OCI-LY1 (cell line): ENCODE measurements around the gene CSMD2.

Experiments
- H2AFZ ChIP-seq: fragments of 200-600 bp; sonication (generic), shearing (Covaris generic); 2 replicates; pipeline ENCODE4 v1.6.0; 2014; ENCODE audit warnings: antibody characterized with exemption, mild to moderate bottlenecking, low read length
- H3F3A ChIP-seq: fragments of 200-600 bp; sonication (generic), shearing (Covaris generic); 2 replicates; pipeline ENCODE4 v1.6.0; 2014; ENCODE audit warnings: mild to moderate bottlenecking, antibody characterized with exemption, low read length, moderate library complexity; ENCODE audit not compliant: insufficient read depth
- H3K27ac ChIP-seq: fragments of 200-600 bp; sonication (generic); 2 replicates; pipeline ENCODE4 v1.5.1; 2014; ENCODE audit warnings: low read length, mixed run types, mild to moderate bottlenecking, low read depth; ENCODE audit not compliant: poor library complexity, severe bottlenecking
- H3K27me3 ChIP-seq: fragments of 200-600 bp; sonication (generic); 2 replicates; pipeline ENCODE4 v1.6.0; 2014; ENCODE audit warnings: antibody characterized with exemption, mild to moderate bottlenecking, low read length, moderate library complexity; ENCODE audit not compliant: insufficient read depth
- H3K36me3 ChIP-seq: fragments of 200-600 bp; sonication (generic); 2 replicates; pipeline ENCODE4 v1.6.1; 2014; ENCODE audit warnings: mild to moderate bottlenecking, antibody characterized with exemption, low read length, moderate library complexity, mixed read lengths; ENCODE audit not compliant: insufficient read depth
- H3K4me1 ChIP-seq: fragments of 200-600 bp; sonication (generic); 2 replicates; pipeline ENCODE4 v1.5.1; 2014; ENCODE audit warnings: mild to moderate bottlenecking, low read length, moderate library complexity; ENCODE audit not compliant: insufficient read depth, severe bottlenecking
- H3K4me2 ChIP-seq: fragments of 200-600 bp; sonication (generic), shearing (Covaris generic); 2 replicates; pipeline ENCODE4 v1.6.1; 2014; ENCODE audit warnings: low read length
- H3K4me3 ChIP-seq: fragments of 200-600 bp; sonication (generic); 2 replicates; pipeline ENCODE4 v1.5.1; 2014; ENCODE audit warnings: low read length, low read depth, mild to moderate bottlenecking, mixed read lengths; ENCODE audit not compliant: poor library complexity, severe bottlenecking
- H3K79me2 ChIP-seq: fragments of 200-600 bp; shearing (Covaris generic); 2 replicates; pipeline ENCODE4 v1.6.1; 2016; ENCODE audit warnings: mixed run types, low read length, mixed read lengths; ENCODE audit not compliant: insufficient read depth
- H3K9ac ChIP-seq: fragments of 200-600 bp; sonication (generic), shearing (Covaris generic); 2 replicates; pipeline ENCODE4 v1.6.1; 2014; ENCODE audit warnings: mild to moderate bottlenecking, low read length, mixed read lengths
- H3K9me2 ChIP-seq: fragments of 200-600 bp; sonication (generic), shearing (Covaris generic); 2 replicates; pipeline ENCODE4 v1.6.1; 2014; ENCODE audit warnings: low read depth, mild to moderate bottlenecking, low read length, mixed read lengths
- H3K9me3 ChIP-seq: fragments of 200-600 bp; shearing (Covaris generic); 2 replicates; pipeline ENCODE4 v1.6.1; 2014; ENCODE audit warnings: low read length, mixed read lengths
- H4K20me1 ChIP-seq: fragments of 200-600 bp; sonication (generic), shearing (Covaris generic); 2 replicates; pipeline ENCODE4 v1.6.0; 2016; ENCODE audit warnings: mild to moderate bottlenecking, low read length; ENCODE audit not compliant: insufficient read depth
- CTCF ChIP-seq: fragments of 200-600 bp; sonication (generic), shearing (Covaris generic); IDR thresholded peaks from 2 replicates; pipeline ENCODE4 v1.5.1; 2017; ENCODE audit warnings: mild to moderate bottlenecking, antibody characterized with exemption, low read length, moderate library complexity, mixed read lengths
- EZH2 ChIP-seq: fragments of 200-600 bp; sonication (generic), shearing (Covaris generic); IDR thresholded peaks from 2 replicates; pipeline ENCODE4 v1.8.0; 2017; ENCODE audit warnings: borderline replicate concordance, mixed run types, mild to moderate bottlenecking, antibody characterized with exemption, low read length, moderate library complexity, mixed read lengths

CSMD2 gene

DNA sequence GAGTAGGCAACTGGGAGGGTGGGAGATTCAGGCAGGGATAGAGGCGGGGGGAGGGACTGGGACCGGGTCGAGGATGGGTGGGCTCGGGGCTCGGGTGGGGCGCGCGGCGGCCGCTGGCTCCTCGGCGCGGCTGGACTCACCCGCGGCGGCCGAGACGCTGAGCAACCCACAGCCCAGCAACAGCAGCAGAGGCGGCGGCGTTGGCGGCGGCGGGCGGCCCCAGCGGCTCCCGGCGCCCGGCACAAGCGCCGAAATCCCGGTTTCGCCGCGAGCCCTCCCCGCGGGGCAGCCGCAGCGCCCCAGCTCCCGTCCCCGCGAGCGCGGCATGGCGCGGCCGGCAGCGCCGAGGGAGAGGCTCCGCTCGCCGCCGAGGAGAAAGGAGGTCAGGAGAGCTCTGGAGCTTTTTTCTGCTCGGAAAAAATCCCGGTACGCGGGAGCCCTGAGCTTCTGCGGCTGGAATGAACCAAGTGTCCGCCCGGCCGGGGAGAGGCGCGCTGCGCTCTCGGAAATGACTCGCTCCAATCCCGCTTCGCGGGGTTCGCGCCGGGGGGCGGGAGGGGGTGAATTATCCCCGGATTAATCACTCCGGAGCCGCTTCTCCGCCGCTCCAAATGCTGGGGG lies at the start of gene CSMD2:
Gene CSMD2 (minus strand): TSS at position 460 of the 621 bp plus-strand sequence. CDS start 133 bp downstream, at position 327.
- H3K27me3 ChIP-seq, result no peaks in the 10 kb centered on the region
- no peaks in the 10 kb centered on the region for H3K4me1 ChIP-seq
- no peak within 1 kb of the TSS for H3K9ac ChIP-seq
- no peak within 1 kb of the TSS for H3K4me3 ChIP-seq
- H3F3A ChIP-seq, result no peaks in the 10 kb centered on the region
- no peaks in the 10 kb centered on the region for H3K79me2 ChIP-seq
- H2AFZ ChIP-seq, result no peak within 1 kb of the TSS
- no peak within 1 kb of the TSS for H3K27ac ChIP-seq
- H3K9me3 ChIP-seq, result no peaks in the 10 kb centered on the region
- no peaks in the 10 kb centered on the region for H4K20me1 ChIP-seq
- H3K36me3 ChIP-seq, result no peaks in the 10 kb centered on the region
- H3K4me2 ChIP-seq, result no peak within 1 kb of the TSS
- no peaks in the 10 kb centered on the region for H3K9me2 ChIP-seq
- no peak for TF ChIP-seq CTCF
- TF ChIP-seq EZH2, result no peak

- TF ChIP-seq EZH2 (no peak), CTCF (no peak)
- Histone ChIP-seq H2AFZ (no peak overlapping the region), H3K36me3 (no peaks in the 10 kb centered on the region), H4K20me1 (no peaks in the 10 kb centered on the region), H3K9me2 (no peaks in the 10 kb centered on the region), H3K79me2 (no peaks in the 10 kb centered on the region), H3K4me2 (no peak overlapping the region), H3K27me3 (no peaks in the 10 kb centered on the region), H3K9me3 (no peaks in the 10 kb centered on the region), H3K4me3 (no peak overlapping the region), H3K4me1 (no peaks in the 10 kb centered on the region), H3K9ac (no peak overlapping the region), H3K27ac (no peak overlapping the region), H3F3A (no peaks in the 10 kb centered on the region)
These were observed 48.9 kb upstream of the CSMD2 start for GRCh38 chr1:34213956-34214355.

DNA sequence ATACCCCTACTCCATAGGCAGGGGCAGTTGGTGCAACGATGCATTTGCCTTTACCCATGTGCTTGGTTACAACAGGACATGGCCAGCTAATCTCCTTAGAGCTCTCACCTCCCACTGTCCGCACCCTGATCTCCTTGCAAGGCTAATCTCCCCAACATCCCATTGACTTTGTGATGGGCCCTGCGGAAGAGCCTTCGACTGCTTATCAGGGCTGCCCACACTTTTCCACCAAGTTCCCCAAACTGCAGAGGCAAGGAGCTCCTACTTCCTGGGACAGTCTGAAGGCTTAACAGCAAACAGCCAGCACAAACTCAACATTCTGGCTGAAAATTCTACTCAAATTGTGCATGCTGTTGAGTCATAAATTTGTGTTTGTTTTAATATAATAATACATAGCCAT lies 47.6 kb upstream of the CSMD2 start:
- Histone ChIP-seq H3F3A (no peaks in the 10 kb centered on the region), H2AFZ (no peak overlapping the region), H3K4me2 (no peak overlapping the region)

More for the DNA sequence above, 47.6 kb upstream of the CSMD2 start:
- no peaks in the 10 kb centered on the region for H3K79me2 ChIP-seq
- H3K4me1 ChIP-seq, result no peaks in the 10 kb centered on the region
- no peak overlapping the region for H3K4me3 ChIP-seq
- no peaks in the 10 kb centered on the region for H3K9me3 ChIP-seq
- H3K9me2 ChIP-seq, result no peaks in the 10 kb centered on the region
- no peaks in the 10 kb centered on the region for H4K20me1 ChIP-seq
- no peaks in the 10 kb centered on the region for H3K36me3 ChIP-seq
- no peak overlapping the region for H3K27ac ChIP-seq
- TF ChIP-seq EZH2 (no peak), CTCF (no peak)
- no peaks in the 10 kb centered on the region for H3K27me3 ChIP-seq
- no peak overlapping the region for H3K9ac ChIP-seq
